ENCODE results near the gene DPH6.

The DPH6 gene

GRCh38 chr15:35540021-35540420 is 5.9 kb downstream of the DPH6 start:
- no peak for DNase-seq

- no peak for DNase-seq
These were observed 10.5 kb downstream of the DPH6 start for GRCh38 chr15:35535365-35535916.

GRCh38 chr15:35533130-35534110 is 12.5 kb downstream of the DPH6 start:
- DNase-seq = no peak

- no peak for DNase-seq
These were observed 15.3 kb downstream of the DPH6 start for GRCh38 chr15:35530698-35531097.

GRCh38 chr15:35529784-35530183 is 16.2 kb downstream of the DPH6 start:
- no peak for DNase-seq

GRCh38 chr15:35522061-35522460 is 23.9 kb downstream of the DPH6 start:
- no peak for DNase-seq

GRCh38 chr15:35519541-35520149 is 26.3 kb downstream of the DPH6 start:
- no peak for DNase-seq

- DNase-seq = no peak
These were observed 26.9 kb downstream of the DPH6 start for GRCh38 chr15:35519052-35519451.

GRCh38 chr15:35514759-35515158 is 31.2 kb downstream of the DPH6 start:
- DNase-seq = no peak

- no peak for DNase-seq
These were observed 37.9 kb downstream of the DPH6 start for GRCh38 chr15:35507932-35508638.

GRCh38 chr15:35506272-35506870 is 39.6 kb downstream of the DPH6 start:
- DNase-seq = no peak

- DNase-seq = no peak
These were observed 40.2 kb downstream of the DPH6 start for GRCh38 chr15:35505809-35506208.

- no peak for DNase-seq
These were observed 40.8 kb downstream of the DPH6 start for GRCh38 chr15:35505141-35505540.

- no peak for DNase-seq
These were observed 46.2 kb downstream of the DPH6 start for GRCh38 chr15:35499723-35500122.

GRCh38 chr15:35496585-35496984 is 49.4 kb downstream of the DPH6 start:
- DNase-seq = no peak

- no peak for DNase-seq
These were observed 50.9 kb downstream of the DPH6 start for GRCh38 chr15:35495080-35495479.

GRCh38 chr15:35491999-35492398 is 54.0 kb downstream of the DPH6 start:
- DNase-seq = no peak

GRCh38 chr15:35491173-35491572 is 54.8 kb downstream of the DPH6 start:
- DNase-seq = no peak

- DNase-seq = no peak
These were observed 55.5 kb downstream of the DPH6 start for GRCh38 chr15:35490511-35490910.

- no peak for DNase-seq
These were observed 58.5 kb downstream of the DPH6 start for GRCh38 chr15:35487417-35487816.

GRCh38 chr15:35486296-35486695 is 59.7 kb downstream of the DPH6 start:
- no peak for DNase-seq

- no peak for DNase-seq
These were observed 60.6 kb downstream of the DPH6 start for GRCh38 chr15:35485411-35485810.

Measured in stimulated activated CD4-positive, alpha-beta T cell treated with anti-CD3 and anti-CD28 coated beads, Interleukin-15, amount 100 ng/mL, for 24 hours (primary cell).